Astrocyte of the hippocampus (primary cell): ENCODE measurements around the gene C2CD4A.
A peak's percentile ranks its signal among the peaks of the same experiment; 100 is the strongest.

Source experiments
- DNase-seq: peaks from one replicate; pipeline ENCODE4 v3.0.0; 2011; ENCODE audit warnings: low read depth, low spot score

Gene C2CD4A

DNA sequence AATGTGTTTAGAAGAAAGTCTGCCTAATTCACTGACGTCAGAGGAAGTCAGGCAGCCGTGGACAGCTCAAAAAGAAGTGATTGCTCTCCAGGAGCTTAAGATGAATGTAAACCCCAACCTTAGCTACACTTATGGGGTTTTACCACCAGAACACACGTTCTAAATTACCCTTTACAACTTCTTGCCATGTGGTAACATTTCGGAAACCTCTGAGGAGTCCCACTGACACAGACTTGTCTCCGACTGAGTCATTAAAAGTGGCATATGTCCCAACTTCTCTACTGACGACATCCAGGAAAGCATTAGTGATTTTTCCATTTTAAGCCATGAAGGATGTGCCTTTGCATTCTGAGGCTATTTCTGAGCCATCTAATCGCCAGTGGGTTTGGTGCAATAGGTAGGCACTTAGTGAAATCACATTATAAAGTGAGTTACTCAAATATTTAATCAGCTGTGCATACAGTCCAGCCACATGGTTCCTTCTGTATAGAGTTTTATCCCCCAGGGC is 32.4 kb downstream of the C2CD4A start:
- DNase-seq: no peak

DNA sequence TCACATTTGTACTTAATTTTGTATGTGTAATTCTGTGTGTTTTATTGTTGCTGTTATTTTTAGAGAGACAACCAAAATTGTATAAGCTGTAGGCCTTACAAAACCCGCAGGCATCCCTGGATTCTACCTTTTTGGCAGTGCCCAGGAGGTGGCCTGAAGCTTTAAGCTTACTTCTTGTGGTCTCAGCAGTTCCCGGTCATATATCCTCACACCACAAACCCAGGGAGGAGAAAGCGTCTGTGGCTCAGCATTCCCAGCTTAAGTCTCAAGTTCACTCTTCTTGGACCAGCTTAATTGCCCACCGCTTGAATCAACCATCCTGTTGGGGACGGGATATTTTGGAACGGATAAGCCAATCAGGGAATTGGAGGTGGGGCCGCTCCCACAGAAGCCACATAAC is 36.7 kb downstream of the C2CD4A start:
- no peak for DNase-seq

DNA sequence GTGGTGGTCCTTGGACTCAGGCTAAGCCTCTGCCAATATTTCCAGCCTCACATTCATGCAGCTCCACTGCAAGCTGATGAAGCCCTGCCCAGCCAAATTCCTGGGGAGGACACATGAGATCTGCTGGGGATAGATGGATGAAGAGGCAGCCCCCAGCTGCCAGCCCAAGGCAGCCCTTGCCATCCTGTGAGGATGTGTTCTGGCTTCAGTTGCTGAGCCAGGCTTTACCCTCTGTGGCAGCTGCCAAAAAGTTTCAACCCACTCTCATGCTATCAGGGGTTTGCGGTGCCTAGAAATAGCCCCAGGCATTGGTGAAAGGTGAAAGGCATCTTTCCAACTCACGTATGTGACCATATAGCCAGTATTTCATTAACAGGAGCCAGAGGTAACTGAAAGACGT is 37.6 kb downstream of the C2CD4A start:
- DNase-seq: no peak

DNA sequence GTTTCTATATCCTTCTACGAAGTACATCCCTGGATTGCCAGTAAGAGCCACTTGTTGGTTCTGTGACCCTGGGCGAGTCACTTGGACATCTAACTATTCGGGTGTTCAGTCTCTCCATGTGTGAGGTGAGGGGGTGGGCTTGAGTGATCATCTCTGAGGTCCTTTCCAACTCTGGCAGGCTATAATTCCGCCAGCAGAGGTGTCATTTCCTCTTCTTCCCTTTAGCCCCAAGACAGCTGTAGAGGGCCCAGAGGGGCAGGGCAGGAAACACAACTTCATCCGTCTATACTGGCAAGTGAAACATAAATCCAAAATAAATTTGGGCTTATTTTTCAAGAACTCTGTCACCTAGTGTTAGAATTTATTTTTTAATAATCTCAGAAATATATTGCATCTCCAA is 38.1 kb downstream of the C2CD4A start:
- no peak for DNase-seq

DNA sequence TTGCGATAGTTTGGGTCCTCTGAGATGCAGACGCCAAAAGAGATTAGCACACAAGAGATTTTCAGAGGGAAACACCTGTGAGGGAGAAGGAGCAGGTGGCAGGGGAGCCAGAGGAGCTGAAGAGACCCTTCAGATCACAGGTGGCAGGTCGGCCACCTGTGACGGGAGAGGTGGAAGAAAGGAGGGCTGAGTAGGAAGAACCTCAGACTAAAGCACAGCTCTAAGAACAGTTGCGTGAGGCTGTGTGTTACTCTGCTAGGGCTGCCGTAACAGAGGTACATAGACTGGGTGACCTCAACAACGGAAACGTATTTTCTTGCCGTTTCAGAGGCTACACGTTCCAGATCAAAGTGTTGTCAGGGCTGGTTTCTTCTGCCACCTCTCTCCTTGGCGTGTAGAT is 38.5 kb downstream of the C2CD4A start:
- no peak for DNase-seq

DNA sequence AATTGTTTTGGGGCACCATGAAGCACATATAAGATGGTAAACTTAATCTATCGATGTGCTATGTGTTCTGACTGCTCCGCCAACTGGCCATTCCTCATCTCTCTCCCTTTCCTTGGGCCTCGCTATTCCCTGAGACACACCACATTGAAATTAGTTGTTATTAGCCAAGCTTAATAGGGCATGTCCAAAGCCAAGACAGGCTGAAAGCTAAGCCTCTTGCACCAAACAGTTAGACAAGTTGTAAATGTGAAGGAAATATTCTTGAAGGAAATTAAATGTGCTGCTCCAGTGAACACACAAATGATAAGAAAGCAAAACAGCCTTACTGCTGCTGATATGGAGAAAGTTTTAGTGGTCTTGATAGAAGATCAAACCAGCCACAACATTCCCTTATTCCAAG is 39.3 kb downstream of the C2CD4A start:
- no peak for DNase-seq

DNA sequence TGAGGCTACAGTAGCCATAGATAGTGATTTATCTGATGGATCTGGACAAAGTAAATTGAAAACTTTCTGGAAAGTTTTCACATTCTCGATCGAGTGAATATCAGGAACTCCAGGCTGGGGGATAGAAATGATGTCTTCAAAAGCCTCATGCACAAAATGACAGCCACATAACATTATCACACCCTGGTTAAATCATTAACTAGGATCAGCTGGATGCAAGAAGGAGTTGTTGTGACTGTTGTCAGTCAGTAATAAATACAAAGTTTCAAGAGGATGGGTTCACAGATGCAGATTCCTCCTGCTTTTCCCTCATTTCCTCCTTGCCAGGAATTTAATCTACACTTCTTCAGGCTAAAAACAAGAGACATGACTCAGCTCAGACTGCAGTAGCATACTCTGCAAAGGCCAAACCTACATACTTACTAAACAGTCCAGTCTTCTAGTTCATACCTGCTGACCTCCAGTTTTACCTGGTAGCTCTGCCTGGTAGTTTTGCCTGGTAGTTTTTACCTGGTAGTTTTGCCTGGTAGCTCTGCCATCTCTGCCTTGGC is 40.9 kb downstream of the C2CD4A start:
- no peak for DNase-seq

DNA sequence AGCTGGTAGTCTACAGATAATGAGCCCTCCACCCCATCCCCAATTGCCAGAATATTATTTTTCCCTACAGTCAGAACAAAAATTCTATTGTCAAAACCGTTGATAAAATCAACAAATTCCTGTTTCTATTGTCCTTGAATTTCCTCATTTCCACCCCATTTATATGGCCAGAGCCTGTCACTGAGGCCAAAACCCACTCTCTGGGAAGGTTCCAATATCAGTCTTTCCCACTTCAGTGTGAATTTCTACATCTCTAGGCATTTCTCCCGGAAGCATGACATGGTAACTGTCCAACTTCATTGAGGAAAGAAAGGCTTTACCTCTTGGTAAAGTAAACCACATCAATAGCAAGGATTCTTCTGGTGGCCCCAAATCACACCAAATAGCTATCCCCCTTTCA is 41.6 kb downstream of the C2CD4A start:
- DNase-seq: no peak

DNA sequence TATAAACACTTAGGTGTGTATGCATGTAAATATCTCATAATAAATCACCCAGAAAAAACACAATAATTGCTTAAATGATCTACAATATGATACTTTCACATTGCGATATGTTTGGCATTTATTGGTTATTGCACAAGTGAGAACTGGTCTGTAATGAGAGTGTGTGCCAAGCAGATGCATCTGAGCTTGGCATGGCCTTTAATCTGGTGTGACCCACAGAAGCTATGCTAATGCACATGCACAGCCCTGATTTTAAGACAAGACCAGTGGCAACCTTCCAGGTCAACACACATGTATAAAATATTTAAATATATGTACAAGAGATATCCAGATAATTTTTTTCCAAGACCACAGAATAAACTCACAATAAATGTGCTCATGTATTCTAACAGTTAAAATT is 42.7 kb downstream of the C2CD4A start:
- no peak for DNase-seq

DNA sequence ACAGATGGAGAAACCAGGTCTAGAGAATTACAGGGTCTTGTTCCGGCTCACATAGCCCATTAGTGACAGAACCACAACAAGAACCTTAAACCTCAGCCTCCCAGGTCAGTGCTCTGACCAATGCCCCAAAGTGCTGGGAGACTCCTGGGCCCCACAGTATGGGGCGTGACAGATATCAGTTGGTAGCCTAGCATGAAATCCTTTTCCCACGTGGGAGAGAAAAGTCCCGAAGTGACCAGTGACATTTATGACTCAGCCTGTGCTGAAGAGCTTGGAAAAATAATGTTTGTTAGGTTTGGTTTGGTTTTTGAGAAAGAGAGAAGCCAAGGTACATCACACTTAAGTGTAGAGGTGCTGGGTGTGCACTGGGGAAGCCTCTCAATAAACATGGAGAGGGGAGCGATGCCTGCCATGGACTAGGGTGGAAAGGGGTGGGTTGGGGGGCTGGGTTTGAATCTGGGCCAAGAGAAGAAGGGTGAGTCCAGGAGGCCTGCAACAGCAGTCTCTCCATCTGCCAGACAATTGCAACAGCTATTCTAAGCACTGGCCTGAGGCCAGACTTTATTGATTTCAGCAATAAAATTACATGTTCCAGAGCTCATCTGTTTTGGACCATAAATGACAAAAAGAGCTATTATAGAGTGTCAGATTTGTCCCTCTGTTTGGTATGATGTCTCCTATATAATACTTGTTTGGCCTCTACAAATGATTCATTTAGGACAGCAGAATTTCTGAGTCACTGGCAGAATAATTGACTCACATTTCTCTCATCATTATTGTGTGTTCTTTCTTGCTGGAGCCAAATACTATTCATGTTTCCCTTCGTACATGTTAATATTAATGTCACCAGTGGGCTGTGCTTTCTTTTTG is 43.4 kb downstream of the C2CD4A start:
- peak; percentile 39 for DNase-seq

DNA sequence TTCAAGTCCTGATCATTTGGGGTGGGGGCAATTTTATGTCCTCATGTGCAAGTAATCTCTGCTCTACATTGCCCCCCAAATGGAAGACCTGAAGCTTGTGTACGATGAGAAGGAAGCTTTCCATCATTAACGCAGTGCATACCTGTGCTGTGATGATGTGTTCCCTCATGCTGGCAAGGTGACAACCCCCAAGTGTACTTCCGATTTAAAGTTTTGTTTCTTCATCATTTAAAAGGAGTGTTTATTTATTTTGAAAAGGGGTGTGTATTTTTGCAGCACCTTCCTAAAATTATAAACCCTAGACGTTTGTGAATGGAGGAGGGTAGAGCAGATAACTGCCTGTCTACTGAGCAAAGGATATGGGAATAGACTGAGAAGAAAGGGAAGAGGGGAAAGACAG is 45.3 kb downstream of the C2CD4A start:
- no peak for DNase-seq

DNA sequence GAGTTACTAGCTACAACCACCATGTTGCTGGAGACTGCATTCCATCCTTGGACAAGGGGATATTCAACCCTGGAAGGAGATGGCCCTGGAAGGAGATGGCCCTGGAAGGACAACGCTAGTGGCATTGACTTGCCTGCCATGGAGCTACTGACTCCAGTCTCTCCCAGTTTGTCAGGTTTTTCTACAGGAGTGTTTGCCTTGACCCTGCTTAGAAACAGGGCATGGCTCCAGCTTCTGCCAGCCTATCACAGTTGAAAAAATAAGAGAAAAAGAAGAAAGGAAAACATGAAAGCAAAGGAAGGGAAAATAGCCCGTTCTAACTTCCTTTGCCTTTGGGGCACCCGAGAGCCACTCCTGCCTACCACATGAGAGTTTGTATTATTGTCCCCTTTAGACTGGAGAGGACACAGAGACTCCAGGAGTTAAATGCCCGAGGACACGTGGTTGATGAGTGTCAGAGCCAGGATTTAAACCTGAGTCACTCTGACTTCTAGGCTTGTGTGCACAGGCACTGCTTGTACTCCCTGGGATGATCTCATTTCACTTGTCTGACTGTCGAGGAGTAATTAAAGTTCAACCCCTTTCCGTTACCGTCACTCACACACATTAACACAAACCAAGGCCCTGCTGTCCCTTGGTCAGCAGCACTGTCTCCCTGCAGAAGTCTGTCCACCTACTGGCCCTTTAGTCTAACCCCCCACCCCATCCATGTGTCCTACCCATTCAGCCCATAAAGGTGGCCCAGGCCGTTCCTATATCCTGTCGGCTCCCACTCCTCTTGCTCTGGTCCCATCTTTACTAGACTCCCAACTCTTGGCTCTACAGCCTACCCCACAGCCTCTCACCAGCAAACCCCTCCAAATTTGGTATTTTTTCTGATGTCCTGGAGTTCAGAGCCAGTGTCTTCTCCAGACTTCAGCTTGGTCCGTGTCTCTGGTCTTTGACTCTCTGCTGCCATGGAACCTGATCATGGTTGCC is 46.1 kb downstream of the C2CD4A start:
- DNase-seq: peak; percentile 80

DNA sequence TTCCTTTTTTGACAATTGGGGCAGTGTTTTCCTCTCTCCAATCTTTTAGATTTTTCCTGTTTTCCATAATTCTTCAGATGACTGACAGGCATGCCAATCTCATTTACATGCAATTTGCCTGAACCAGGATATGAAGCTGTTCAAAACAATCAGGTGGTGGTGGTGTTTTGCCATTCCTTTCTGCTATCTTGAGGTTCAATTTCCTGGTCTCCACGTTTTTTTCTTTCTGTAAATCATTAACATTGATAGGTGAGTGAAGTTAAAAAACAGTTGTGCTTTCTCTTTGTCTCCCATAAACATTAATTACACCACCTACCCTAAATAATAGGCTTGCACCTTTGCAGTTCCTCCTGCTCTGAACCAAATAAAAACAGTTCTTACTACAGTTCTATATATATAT is 49.1 kb downstream of the C2CD4A start:
- DNase-seq: no peak

DNA sequence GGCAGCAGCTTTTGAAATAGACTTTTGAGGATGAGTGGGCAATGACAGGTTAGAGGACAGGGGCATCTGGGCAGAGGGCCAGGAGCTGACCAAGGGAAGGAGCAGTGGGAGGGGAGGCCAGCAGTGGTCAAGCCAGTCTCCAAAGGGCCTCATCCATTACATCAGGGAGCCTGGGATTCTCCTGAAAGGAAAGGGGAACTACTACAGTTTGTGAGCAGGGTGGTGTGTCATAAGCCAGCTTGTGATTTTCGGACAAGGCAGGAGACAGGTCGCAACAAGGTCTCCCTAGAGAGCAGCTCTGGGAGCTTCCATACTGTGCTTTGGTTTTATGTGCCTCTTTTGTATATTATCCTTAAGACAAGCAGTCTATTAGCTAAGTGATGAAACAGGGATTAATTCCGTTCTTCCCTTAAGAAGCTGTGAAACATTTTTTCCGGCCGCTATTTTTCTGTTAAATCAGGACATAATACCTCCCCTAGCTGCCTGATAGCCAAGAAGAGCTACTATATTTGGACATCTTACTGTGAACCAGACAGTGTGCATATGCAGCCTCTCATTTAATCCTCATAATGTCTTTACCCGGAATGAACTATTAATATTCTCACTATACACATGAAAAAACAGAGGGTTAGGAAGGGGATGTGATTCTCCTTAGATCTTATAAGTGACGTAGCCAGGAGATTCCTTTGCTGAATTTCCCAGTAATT is 51.9 kb downstream of the C2CD4A start:
- DNase-seq: no peak

DNA sequence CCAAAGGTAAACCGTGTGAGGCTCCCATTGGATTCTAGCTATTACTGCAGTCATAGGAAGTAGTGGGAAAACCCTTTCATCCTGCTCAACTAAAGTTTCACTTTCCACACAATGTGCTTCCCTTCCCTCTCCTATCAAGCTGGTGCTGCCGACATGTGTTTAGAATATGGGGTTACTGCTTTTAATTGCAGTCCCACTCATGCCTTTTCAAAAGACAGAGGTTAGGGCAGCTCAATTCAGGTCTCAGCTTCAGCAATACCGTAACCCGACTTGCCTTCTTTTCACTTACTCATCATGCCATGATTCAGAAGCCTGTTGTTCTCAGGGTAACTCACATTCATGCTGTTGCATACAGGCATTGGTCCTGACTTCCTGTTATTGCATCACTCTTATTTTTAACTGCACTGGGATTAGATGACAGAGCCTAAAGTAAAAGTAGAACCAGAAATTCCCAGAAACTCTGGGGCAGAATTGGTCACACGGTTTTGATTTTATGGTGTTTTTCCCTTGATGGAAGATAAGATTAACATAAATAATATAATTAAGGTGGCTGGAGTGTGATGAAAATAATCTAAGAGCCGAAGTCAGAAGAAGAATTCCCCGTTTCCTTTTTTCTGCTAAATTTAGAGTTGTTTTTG is 52.6 kb downstream of the C2CD4A start:
- DNase-seq: peak; percentile 86

DNA sequence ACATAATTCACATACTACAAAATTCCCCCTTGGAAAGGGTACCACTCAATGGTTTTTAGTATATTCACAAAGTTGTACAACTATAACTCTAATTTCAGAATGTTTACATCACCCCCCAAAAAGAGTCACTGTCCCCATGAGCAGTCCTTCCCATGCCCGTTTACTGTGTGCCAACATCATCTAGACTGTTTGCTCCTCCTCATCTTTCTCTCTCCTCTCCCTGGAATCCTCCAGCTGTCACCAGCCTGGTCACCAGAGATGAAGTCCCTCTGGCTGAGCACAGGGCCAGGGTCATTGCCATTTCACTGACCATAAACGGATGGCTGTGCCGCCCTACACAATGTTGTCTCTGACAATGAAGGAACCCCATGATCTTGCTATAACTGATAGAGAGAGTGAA is 53.1 kb downstream of the C2CD4A start:
- DNase-seq: no peak
